GM12892 (cell line): ENCODE results near the gene PAOX.

Experiments used
- POLR2A ChIP-seq: IDR thresholded peaks from 2 replicates; pipeline ENCODE4 v1.6.1; 2011; ENCODE audit warnings: low read depth, low read length, control low read depth
- POLR2AphosphoS5 ChIP-seq: IDR thresholded peaks from 2 replicates; pipeline ENCODE4 v1.6.1; 2011; ENCODE audit warnings: low read depth, low read length, control low read depth

- TF ChIP-seq POLR2AphosphoS5 (no peak), POLR2A (no peak)
These were observed 37.1 kb upstream of the PAOX start for GRCh38 chr10:133341983-133342382.
